Muscle of back (tissue), 13 donors: ENCODE measurements around the gene TGM2. TPM values are rescaled to one million over a fixed set of nuclear protein-coding genes. Genes with fewer than 3 reads are reported as not detected.

Experiments
- DNase-seq, 3 donors: peaks; one replicate each; pipeline versions ENCODE4 v3.0.0 to v3.0.0-alpha.2; 2013
- long read RNA-seq, 9 donors: transcript quantifications; one replicate each; lab custom pipeline, GENCODE V29; 2026
- polyA plus RNA-seq, 10 donors: library from polyadenylated mRNA; unstranded; fragments of 120-200 nt; gene quantifications; one replicate each; pipeline ENCODE4 v1.2.1, GENCODE V29; 2013; ENCODE audit not compliant: insufficient read length in 10 of 10

The TGM2 gene
- 10 to 100 TPM in 9 of 10 donors, 1 to 10 TPM in 1; 7.6 to 21.4 (median 14.5) TPM for polyA plus RNA-seq
- long read RNA-seq, donor 1, full-length matches to known transcripts, result 2 of 2 reads
- long read RNA-seq, donor 1, partial matches to known transcripts, result 0 of 2 reads
- long read RNA-seq, donor 1, other reads (novel, unspliced or antisense), result 0 of 2 reads
- long read RNA-seq, donor 2, full-length matches to known transcripts, result 4 of 4 reads
- long read RNA-seq, donor 2, partial matches to known transcripts, result 0 of 4 reads
- long read RNA-seq, donor 2, other reads (novel, unspliced or antisense), result 0 of 4 reads
- long read RNA-seq, donor 3, result 0 reads
- long read RNA-seq, donor 4, full-length matches to known transcripts, result 1 of 1 reads
- long read RNA-seq, donor 4, partial matches to known transcripts, result 0 of 1 reads
- long read RNA-seq, donor 4, other reads (novel, unspliced or antisense), result 0 of 1 reads
- long read RNA-seq, donor 5, full-length matches to known transcripts, result 4 of 12 reads
- long read RNA-seq, donor 5, partial matches to known transcripts, result 8 of 12 reads
- long read RNA-seq, donor 5, other reads (novel, unspliced or antisense), result 0 of 12 reads
- long read RNA-seq, donor 6, full-length matches to known transcripts, result 2 of 13 reads
- long read RNA-seq, donor 6, partial matches to known transcripts, result 11 of 13 reads
- long read RNA-seq, donor 6, other reads (novel, unspliced or antisense), result 0 of 13 reads
- long read RNA-seq, donor 7, full-length matches to known transcripts, result 2 of 10 reads
- long read RNA-seq, donor 7, partial matches to known transcripts, result 8 of 10 reads
- long read RNA-seq, donor 7, other reads (novel, unspliced or antisense), result 0 of 10 reads
- long read RNA-seq, donor 8, full-length matches to known transcripts, result 2 of 9 reads
- long read RNA-seq, donor 8, partial matches to known transcripts, result 7 of 9 reads
- long read RNA-seq, donor 8, other reads (novel, unspliced or antisense), result 0 of 9 reads
- long read RNA-seq, donor 9, partial matches to known transcripts, result 0 of 1 reads
- long read RNA-seq, donor 9, other reads (novel, unspliced or antisense), result 0 of 1 reads

- DNase-seq, result peak in 2 of 3 donors; percentile 45 to 66
Observed at GRCh38 chr20:38165089-38165965, at the start of gene TGM2. TSS of gene TGM2 (minus strand) at chr20:38165270. CDS start at chr20:38165198, 72 bp downstream.

GRCh38 chr20:38214256-38215193 lies 49.5 kb upstream of the TGM2 start:
- no peak for DNase-seq

- no peak for DNase-seq
Observed at GRCh38 chr20:38213607-38213940, 48.5 kb upstream of the TGM2 start.

- no peak for DNase-seq
Observed at GRCh38 chr20:38212806-38213606, 47.9 kb upstream of the TGM2 start.

- DNase-seq, result no peak
Observed at GRCh38 chr20:38211200-38212097, 46.4 kb upstream of the TGM2 start.

GRCh38 chr20:38210741-38211140 lies 45.7 kb upstream of the TGM2 start:
- no peak for DNase-seq

DNA sequence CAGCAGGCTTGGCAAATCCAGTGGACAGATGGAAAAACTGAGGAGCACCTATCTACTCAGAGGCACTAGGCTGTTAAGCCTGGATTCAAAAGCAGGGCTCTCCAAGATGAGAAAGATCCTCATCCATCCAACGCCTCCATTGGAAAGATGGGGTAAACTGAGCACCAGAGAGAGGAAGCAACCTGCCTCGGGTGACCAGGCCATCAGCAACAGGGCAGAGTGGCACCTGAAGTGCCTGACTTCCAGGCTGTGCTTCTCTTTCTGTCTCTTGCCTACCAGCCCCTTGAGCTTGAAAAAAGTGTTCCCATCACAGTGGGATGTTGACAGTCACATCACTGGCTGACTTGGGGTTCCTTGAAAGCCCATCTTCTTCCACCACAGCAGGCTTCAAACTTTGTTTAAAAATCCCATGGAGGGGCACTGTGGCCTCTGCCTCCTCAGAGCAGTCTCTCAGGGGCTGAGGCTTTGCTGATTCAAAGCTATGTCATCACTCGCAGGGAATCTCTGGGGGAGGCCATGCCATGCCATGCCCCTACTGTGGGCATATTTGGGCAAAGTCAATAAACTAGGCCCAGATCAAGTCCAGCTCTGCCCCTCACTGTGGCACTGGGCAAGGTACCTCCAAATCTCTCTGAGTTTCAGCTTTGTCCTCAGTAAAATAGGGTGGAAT lies 44.8 kb upstream of the TGM2 start:
- DNase-seq, result no peak

DNA sequence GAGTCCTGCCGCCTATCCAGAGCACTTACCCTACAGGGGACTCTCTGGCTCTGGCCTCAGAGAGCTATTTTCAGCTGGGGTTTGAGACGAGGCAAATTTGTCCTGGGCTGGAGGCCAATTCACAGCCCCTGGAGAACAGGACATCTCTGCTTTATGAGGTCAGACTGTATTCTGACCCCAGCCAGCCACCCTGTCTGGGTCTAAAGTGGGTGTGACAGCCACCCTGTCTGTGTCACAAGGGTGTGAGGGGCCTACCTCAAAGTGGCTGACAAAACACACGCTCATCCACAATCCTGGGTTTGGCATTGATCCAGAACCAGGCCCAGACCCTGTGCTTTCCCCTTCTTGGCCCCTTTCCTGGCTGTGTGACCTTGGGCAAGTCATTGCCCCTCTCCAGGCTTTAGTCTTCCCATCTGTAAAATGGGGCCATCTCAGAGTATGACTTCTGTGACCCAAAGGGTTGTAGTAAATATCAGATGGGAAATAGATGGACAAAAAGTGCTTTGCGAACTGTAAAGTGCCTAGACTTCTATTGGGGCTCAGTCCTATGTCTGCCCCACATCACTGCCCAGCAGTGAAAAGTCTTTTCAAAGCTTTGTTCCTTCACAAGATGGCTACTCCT lies 44.1 kb upstream of the TGM2 start:
- peak in 2 of 3 donors; percentile 52 to 56 for DNase-seq

DNA sequence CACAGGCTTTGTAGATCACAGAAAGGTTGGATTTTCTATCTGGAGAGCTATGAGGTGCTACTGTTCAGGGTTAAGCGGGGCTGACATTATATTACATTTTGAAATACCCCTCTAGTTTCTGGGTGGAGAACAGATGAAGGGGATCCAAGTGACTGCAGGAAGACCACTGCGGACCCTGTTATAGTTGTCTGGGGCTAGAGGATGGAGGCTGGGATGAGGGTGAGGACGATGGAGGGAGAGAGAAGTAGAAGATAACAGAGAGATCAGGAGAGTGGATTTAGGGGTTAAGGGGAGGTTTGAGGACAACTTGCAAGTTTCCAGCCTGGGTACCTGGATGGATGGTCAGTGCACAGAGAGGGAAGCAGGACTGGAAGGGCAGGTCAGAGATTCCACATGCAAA lies 43.5 kb upstream of the TGM2 start:
- DNase-seq, result no peak

- no peak for DNase-seq
Observed at GRCh38 chr20:38208088-38208487, 43.0 kb upstream of the TGM2 start.

DNA sequence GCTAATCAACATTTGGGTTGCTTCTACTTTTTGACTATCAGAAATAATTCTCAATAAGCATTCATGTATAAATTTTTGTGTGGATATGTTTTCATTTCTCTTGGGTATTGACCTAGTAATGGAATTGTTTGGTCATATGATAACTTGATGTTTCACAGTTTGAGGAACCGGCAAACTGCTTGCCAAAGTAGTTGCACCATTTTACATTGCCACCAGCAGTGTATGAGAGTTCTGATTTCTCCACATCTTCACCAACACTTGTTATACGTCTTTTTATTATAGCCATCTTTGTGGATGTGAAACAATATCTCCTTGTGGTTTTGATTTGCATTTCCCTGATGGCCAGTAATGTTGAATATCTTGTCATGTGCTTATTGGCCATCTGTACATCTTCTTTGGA lies 42.6 kb upstream of the TGM2 start:
- DNase-seq, result no peak

GRCh38 chr20:38205001-38205400 lies 39.9 kb upstream of the TGM2 start:
- no peak for DNase-seq

DNA sequence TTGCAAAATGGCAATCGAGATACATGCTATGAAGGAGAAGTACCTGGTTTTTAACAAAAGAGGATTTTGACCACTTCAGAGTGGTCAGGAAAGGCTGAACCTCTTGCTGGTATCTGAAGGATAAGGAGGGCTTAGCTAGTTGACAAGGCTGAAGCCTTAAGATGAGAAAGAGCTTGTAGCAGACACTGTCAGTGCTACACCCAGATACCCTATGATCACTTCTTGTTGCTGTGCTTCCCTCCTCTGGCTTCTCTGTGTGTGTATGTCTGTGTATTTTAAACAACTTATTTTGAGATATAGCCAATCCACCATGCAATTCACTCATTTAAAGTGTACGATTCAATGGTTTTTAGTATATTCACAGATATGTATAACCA lies 38.9 kb upstream of the TGM2 start:
- no peak for DNase-seq

GRCh38 chr20:38203337-38203980 lies 38.4 kb upstream of the TGM2 start:
- no peak for DNase-seq

- no peak for DNase-seq
Observed at GRCh38 chr20:38202982-38203293, 37.9 kb upstream of the TGM2 start.

GRCh38 chr20:38202153-38202981 lies 37.3 kb upstream of the TGM2 start:
- no peak for DNase-seq
